GM12872 (cell line): ENCODE measurements around the gene PPM1M.

Experiments used
- CTCF ChIP-seq: IDR thresholded peaks from 3 replicates; pipeline ENCODE4 v1.5.1; 2011; ENCODE audit warnings: low read depth, mild to moderate bottlenecking, low read length, moderate library complexity; ENCODE audit not compliant: insufficient read depth

The PPM1M gene

GRCh38 chr3:52245322-52246263 lies at the start of gene PPM1M:
PPM1M (plus strand) TSS chr3:52245759; CDS start chr3:52245825, 66 bp downstream.
- no peak for TF ChIP-seq CTCF

GRCh38 chr3:52195823-52196331 lies 49.7 kb upstream of the PPM1M start:
- TF ChIP-seq CTCF, result no peak

GRCh38 chr3:52196977-52197376 lies 48.6 kb upstream of the PPM1M start:
- TF ChIP-seq CTCF, result no peak

GRCh38 chr3:52197499-52197841 lies 48.1 kb upstream of the PPM1M start:
- no peak for TF ChIP-seq CTCF

- TF ChIP-seq CTCF, result no peak
Observed at GRCh38 chr3:52197842-52198625, 47.5 kb upstream of the PPM1M start, which contains the start of gene ALAS1. ALAS1 (plus strand) TSS chr3:52198160; CDS start chr3:52199242, 1,082 bp downstream.

- no peak for TF ChIP-seq CTCF
Observed at GRCh38 chr3:52198643-52199608, 46.6 kb upstream of the PPM1M start.
